HG03280 (cell line): ENCODE data around the gene TLR9.
"Not testable (repeated sequence)": the region's sequence is repeated elsewhere in the genome, so short reads cannot be mapped to it uniquely, and the experiment has no call there.

Experiments used
- ATAC-seq: cut with Tn5 transposase; IDR thresholded peaks from one replicate; pipeline ENCODE4 v1.9.1; 2021; ENCODE audit warnings: mild to moderate bottlenecking, moderate library complexity; ENCODE audit not compliant: unreplicated experiment

TLR9 gene

DNA sequence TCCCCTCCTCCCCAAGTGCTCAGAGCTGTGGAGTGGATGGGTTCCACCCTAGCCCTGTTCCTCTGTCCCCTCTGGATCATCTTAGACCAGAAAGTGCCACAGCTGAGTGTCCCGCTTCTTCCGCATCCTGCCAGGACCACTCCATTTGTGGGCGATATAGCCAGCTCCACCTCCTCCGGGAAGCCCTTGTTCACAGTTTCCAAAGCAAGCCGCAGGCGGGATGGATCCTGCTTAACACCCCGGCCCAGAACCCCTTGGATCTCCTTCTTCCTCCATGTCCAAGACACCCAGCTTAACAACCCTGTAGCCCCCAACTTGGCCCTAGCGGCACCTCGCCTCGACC, 28.0 kb downstream of the TLR9 start:
- no peak for ATAC-seq

DNA sequence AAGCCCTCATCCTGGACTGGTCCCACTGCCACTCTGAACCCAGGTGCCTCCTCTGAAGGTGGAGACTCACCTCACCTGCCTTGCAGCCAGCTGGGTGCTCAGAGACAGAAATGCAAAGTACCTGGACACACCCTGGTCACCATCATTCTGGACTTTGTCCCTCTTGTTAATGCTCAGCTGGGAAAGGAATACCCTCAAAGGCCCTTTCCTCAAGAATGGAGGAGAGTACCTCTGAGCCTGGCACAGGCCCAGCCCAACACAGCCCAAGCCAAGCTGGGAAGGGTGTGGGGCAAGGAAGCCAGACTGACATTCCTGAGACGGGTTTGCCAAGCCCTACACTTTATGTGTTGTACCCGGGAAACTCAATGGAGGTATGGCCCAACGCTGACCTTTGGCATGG, 28.5 kb downstream of the TLR9 start:
- no peak for ATAC-seq

DNA sequence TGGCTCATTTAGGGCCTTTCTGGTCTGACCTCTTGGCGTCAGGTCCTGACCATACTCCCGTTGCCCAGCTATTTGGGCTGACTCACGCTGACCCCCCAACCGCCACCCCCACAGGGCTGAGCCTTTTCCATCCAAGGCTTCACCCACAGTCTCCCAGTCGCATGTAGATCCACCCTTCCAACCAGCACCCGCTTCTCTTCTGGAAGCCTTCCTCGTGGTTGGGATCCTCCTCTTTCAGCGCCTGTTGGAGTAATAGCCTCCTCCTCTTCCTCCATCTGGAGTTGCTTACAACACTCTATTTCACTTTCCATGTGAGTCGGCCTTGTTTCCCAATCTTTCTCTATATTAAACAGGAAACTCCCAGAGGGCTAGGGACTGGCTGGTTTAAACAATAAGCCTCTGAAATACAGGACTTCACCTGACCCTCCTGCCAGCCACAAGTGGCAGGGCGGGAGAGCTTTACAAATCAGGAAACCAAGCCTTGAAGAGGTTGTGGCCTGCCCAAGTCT, 29.6 kb downstream of the TLR9 start:
- ATAC-seq, result no peak

DNA sequence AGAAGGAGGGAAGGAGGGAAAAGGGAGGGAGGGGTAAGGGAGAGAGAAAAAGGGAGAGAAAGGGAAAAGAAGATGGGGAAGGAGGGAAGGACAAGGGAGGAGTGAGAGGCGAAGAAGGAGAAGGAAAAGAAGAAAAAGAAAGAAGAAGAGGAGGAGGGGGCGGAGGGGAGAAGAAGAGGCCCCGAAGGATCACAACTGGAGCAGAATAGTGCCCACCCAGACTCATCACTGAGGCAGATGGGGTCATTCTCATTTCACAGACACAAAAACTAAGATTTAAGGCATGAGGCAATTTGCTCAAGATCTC, 30.2 kb downstream of the TLR9 start:
- ATAC-seq, result no peak

DNA sequence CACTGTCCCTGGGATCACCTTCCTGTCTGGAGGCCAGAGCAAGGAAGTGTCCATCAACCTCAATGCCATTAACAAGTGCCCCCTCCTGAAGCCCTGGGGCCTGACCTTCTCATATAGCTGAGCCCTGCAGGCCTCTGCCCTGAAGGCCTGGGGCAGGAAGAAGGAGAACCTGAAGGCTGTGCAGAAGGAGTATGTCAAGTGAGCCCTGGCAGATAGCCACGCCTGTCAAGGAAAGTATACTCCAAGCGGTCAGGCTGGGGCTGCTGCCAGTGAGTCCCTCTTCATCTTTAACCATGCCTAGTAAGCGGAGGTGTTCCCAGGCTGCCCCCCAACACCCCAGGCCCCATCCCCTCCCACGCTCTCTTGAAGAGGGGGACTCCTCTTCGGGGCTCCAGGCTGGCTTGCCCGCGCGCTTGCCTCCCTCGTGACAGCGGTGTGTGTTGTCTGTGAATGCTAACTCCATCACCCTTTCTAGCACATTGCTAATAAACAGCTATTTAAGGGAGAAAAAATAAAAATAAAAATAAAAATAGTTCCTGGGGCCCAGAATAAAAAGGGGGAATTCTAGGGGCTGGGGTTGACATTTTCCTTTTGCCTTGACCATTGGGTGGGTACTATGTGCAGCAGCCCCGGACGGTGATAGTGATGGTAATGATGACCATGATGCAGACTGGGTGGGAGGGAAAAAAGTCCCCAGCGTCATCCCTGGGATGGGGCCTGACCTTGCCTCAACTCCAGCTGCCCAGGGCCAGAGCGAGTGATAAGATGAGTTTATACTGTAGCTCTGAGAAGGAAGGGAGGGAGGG, 30.8 kb downstream of the TLR9 start:
- ATAC-seq, result no peak

GRCh38 chr3:52193065-52193464, 32.4 kb downstream of the TLR9 start:
- ATAC-seq, result no peak

DNA sequence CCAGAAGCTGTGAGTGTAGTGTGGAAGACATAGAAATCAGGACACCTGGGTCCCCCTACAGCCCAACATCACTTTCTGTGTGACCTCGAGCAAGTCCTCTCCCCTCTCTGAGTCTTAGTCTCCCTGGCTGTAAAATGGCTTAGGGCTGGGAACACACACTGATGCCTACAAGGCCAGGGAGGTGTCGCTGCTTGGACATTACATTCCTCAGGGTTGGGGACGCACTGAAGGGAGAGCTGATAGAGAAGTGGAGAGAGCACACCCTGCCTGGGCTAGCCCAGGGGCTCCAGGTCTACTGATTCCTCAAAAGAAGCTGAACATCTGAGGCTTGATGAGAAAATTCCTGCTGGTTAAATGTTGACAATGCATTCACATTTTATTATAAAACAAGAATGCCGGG, 33.8 kb downstream of the TLR9 start:
- ATAC-seq, result no peak

- no peak for ATAC-seq
Measured at GRCh38 chr3:52190294-52191074, 35.0 kb downstream of the TLR9 start.

DNA sequence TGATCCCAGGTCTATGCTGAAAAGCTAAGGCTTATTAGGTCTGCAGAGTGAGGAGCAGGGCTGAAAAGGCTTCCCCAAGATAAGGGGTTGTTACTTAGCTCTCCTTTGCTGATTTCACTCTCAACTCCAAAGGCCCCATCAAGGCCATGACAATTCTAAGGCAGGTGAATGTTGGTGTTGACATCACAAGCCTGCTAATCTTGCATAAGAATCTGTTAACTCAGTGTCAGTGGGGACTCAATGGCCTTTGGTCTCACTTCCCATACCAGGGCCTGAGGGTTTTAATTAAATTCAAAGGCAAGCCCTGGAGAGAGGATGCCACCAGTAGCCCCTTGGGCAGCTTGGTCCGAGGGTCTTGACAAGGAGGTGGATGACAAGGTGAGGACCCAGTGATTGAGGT, 36.9 kb downstream of the TLR9 start:
- ATAC-seq, result no peak

DNA sequence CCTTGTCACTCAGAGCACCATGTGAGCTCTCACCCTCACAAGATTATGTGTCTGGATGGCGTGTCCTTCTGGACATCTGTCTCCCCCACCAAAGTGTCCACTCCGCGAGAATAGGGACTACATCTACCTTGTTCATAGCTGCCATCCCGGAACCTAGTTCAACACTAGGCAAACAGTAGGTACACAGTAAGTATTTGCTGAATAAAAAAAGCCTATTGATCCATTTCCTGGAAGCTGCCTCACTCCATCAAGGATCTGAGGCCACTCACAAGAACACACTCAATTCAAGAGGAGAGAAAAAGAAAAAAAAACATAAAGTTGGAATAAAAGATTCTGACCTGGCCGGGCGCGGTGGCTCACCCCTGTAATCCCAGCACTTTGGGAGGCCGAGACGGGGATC, 38.7 kb downstream of the TLR9 start:
- no peak for ATAC-seq

DNA sequence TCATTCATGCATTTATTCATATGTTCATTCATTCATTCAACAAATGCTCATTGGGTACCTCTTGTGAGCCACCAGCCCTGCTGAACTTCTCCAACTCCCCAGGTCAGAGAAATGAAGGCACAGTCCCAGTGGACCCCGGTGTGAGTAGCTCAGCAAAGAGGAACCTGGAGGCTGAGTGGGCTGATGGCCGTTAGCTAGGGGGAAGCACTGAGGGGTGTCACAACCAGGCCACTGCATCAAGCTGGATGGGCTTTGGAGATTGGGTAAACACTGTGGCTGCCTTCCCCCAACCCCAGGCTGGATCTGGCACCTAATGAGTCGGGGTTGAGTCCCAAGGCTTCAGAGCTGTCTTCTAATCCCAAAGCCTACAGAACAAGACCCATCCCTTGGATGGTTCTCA, 39.6 kb downstream of the TLR9 start:
- no peak for ATAC-seq

DNA sequence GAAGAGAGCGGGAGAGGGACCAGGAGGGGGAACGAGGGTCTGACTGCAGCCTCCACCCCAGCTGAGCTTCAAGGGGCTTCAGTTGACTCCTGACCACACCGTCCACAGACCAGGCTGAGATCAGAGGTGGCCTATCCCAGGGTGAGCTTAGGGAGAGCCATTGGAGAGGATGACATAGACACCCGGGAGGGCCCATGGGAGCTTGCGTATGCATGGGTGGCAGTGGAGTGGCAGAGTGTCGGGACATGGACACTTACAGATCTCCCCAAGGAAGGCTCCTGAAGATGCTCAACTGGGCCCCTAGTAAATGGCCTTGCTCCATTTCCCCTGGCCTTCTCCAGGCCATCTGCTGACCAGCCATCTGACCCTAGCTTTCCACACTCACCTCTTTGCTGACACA, 40.1 kb downstream of the TLR9 start:
- no peak for ATAC-seq

GRCh38 chr3:52184690-52185089, 40.8 kb downstream of the TLR9 start:
- no peak for ATAC-seq

DNA sequence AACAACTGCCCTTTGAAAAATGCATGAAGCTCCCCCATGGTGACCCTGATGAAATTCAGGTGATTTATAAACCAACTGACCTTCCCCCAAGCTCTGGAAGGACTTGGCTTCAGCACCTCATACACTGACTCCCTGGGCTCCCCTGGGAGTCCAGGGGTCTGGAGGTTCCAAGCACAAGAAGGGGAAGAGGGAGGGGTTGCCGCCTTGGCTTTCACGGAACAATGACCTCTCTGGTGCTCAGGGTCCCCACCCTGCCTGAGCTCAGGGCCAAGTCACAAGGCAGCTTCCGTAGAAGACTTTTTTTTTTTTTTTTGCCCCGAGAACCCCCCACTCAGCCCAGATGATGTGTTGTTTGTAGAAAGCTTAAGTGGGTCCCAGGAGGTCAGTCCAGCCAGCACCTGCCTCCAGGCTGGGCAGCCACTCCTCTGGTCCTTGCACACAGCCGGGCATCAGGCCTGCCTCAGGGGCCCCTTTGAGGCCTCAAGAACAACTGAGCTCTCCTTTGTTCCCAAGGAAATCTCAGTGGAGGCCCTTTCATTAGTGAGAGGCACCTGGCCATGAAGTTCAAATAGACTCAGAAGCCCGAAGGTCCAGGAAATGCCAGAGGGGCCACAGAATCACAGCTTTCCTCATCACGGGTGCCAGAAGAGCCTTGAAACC, 41.5 kb downstream of the TLR9 start:
- no peak for ATAC-seq

DNA sequence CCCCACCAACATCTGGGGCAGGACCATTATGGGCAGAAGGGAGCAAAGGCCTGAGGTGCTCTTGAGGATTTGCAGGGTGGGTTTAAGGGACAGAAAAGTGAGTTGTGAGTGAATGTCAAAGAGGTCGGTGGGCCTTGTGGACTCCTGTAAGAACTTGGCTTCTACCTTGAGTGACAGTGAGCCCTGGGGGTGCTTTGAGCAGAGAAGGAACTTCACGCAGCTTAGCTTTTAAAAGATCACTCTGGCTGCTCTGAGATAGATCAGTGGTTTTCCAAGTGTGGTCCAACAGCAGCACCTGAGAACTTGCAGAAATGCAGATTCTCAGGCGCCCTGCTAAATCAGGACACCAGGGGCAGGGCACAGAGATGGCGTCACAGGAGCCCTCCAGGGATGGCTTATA, 42.8 kb downstream of the TLR9 start:
- ATAC-seq, result no peak

DNA sequence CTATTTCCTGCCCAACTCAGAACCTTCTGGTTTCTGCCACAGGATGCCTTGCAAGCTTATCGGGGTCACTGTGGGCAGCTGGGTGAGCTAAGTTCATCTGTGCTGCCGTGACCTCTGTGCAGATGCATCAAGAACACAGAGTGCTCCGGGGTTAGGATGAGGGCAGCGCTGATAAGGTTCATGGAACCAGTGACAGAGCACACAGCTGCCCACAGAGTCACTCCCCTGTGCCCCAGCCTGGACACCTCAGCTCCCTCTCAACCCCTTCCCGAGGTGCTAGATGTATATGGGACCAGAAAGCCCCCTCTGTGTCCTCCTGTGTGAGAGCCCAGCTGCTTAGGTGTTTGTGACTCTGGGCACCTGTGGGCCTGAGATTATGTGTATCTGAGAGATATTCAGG, 43.2 kb downstream of the TLR9 start:
- ATAC-seq, result no peak

DNA sequence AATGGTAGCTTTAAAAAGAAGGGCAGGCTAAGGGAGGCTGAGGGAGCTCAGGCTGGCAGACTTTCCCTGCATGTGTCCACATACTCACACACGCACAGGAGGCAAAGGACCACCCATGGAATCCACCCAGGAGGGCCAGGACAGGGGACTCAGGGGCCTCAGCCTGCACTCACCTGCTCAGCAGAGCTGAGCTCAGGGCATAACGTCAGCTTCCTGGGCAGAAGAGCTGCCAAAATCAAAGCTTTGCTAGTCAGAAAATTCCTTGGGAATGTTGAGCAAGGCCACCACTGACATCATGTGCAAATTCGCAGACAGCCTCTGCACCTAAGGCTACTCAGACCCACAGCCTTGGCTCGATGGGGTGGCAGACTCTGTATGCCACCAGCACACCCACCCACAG, 43.9 kb downstream of the TLR9 start:
- no peak for ATAC-seq

- no peak for ATAC-seq
Measured at GRCh38 chr3:52178537-52178936, 46.9 kb downstream of the TLR9 start.

DNA sequence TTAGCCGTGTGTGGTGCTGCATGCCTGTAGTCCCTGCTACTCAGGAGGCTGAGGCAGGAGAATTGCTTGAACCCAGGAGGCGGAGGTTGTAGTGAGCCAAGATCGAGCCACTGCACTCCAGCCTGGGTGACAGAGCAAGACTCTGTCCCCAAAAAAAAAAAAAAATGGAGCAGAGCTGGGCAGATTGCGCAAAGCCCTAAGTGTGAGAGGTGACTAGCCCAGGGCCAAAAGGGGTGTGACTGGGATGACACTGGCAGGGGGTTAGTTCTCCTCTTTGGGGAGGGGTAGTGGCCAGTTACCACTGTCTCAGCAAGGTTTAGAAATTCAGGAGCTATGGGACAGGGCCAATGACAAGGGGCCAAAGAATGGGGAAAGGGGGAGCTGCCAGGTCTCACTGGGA, 47.3 kb downstream of the TLR9 start:
- ATAC-seq, result not testable (repeated sequence)

DNA sequence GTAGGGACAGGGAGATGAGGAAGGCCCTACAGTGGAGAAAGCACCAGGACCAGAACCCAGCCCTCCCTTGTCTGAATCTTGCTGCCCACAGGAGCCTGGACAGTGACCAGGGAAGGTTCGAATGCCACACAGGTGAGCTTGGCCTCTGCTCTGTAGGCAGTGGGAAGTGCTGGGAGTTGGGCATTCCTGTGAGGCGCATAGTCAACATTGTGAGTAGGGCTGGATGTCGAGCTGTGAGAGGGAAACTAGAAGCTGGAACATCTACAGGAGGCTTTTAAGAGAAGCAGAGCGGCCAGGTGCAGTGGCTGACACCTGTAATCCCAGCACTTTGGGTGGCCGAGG, 47.8 kb downstream of the TLR9 start:
- no peak for ATAC-seq

DNA sequence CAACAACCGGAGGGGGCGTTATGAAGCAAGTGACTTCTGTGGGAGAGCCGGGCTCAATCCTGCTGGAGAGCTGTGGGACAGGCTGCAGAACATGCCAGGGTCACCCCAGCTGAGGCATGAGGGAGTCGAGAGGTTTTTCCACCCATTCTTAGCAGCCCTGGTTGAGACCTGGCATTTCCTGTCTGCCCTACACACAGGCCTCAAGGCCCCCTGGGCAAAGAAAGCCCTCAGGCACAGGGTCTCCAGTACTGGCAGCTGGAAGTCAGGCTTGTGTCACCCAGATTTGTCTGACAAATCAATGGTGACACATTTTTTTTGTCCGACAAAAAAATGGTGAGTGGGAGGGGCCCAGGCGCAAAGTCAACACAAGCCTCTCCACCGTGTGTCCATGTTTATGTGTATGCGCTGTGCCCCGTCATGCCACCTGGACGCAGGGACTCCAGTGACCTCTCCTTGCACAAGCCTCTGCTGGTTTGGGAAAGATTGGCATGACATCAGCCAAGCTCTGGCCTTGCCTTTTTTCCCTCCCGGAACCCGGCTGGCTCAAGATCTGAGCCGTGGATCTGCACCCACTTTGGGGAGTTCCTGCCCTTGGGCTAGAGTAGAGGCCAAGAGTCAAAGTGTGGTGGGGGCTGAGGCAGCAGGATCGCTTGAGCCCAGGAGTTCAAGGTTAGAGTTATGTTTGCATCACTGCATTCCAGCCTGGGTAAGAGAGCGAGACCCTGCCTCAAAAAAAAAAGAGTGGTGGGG, 48.3 kb downstream of the TLR9 start:
- no peak for ATAC-seq
